Endothelial cell of umbilical vein (primary cell): Measurements from ENCODE around the gene LAX1. TPM values are rescaled to one million over a fixed set of nuclear protein-coding genes. Genes with fewer than 3 reads are reported as not detected.

Experiments used
- BruUV-seq: library from RNA; stranded (reverse); fragments of 400-500 nt; replicated peaks from 2 replicates; lab custom pipeline; 2021; lab: Mats Ljungman, UMichigan
- CTCF ChIA-PET: fragments of 300-600, 350-600 bp; sonication (Branson Sonifier 250); formaldehyde crosslinking; loops from one replicate; lab custom pipeline; 2021; ENCODE audit warnings: antibody characterized with exemption, inconsistent platforms; lab: Charles Lee
- POLR2A ChIA-PET: fragments of 300-600, 350-600 bp; sonication (Branson Sonifier 250); formaldehyde crosslinking; loops from one replicate; lab custom pipeline; 2021; ENCODE audit warnings: antibody characterized with exemption, inconsistent platforms; lab: Charles Lee
- DNase-seq: peaks from one replicate; pipeline ENCODE4 v3.0.0-alpha.2; 2011; ENCODE audit warnings: low read depth, low spot score
- FAIRE-seq: peaks from 2 replicates; lab custom pipeline; 2011; peaks lifted over from hg19 to GRCh38; lab: Jason Lieb, UNC
- H2AFZ ChIP-seq: 2 replicates; pipeline ENCODE4 v1.6.0; 2012; ENCODE audit warnings: low read depth, low read length, control low read depth, inconsistent platforms
- H3K27ac ChIP-seq: 2 replicates; pipeline ENCODE4 v1.5.1; 2011; ENCODE audit warnings: low read depth, mild to moderate bottlenecking, control low read depth, low read length, moderate library complexity; ENCODE audit not compliant: insufficient read depth
- H3K27me3 ChIP-seq, 2 experiments: 2 replicates each; pipeline versions ENCODE4 v1.6.0 to v1.6.1; 2011; ENCODE audit warnings: low read length in 2 of 2, mixed read lengths in 1 of 2; ENCODE audit not compliant: control insufficient read depth in 2 of 2, insufficient read depth in 2 of 2
- H3K36me3 ChIP-seq, 2 experiments: 2 replicates in 1 of 2; 3 replicates in 1 of 2; pipeline ENCODE4 v1.5.1; 2011; ENCODE audit warnings: low read length in 2 of 2, mild to moderate bottlenecking in 1 of 2, moderate library complexity in 1 of 2; ENCODE audit not compliant: control insufficient read depth in 2 of 2, insufficient read depth in 2 of 2; ENCODE audit errors: extremely low read depth in 1 of 2
- H3K4me1 ChIP-seq: 3 replicates; pipeline ENCODE4 v1.5.1; 2011; ENCODE audit warnings: mild to moderate bottlenecking, low read length; ENCODE audit not compliant: control insufficient read depth, insufficient read depth; ENCODE audit errors: extremely low read depth
- H3K4me2 ChIP-seq: 2 replicates; pipeline ENCODE4 v1.6.1; 2011; ENCODE audit warnings: low read length, control low read depth, mixed read lengths; ENCODE audit not compliant: insufficient read depth
- H3K4me3 ChIP-seq, 3 experiments: fragments of 200-600 bp in 1 of 3; sonication (generic), shearing (Covaris generic) in 1 of 3; replicated peaks in 1 of 3; 2 replicates each; pipeline ENCODE4 v1.5.1; 2011 to 2016; ENCODE audit warnings: control low read depth in 3 of 3, low read length in 3 of 3, mild to moderate bottlenecking in 2 of 3, inconsistent platforms in 1 of 3, low read depth in 1 of 3, moderate library complexity in 1 of 3; ENCODE audit not compliant: insufficient read depth in 1 of 3
- H3K79me2 ChIP-seq: 2 replicates; pipeline ENCODE4 v1.6.0; 2012; ENCODE audit warnings: low read length, inconsistent platforms; ENCODE audit not compliant: control insufficient read depth, insufficient read depth
- H3K9ac ChIP-seq: replicated peaks from 2 replicates; pipeline ENCODE3; 2011; ENCODE audit warnings: low read length, control low read depth; ENCODE audit not compliant: insufficient read depth; ENCODE audit errors: extremely low read depth
- H3K9me1 ChIP-seq: replicated peaks from 3 replicates; pipeline ENCODE4 v1.6.0; 2011; ENCODE audit warnings: mild to moderate bottlenecking, low read length; ENCODE audit not compliant: control insufficient read depth, insufficient read depth; ENCODE audit errors: extremely low read depth
- H3K9me3 ChIP-seq: replicated peaks from 2 replicates; pipeline ENCODE4 v1.5.1; 2012; ENCODE audit warnings: low read length, inconsistent platforms; ENCODE audit not compliant: control insufficient read depth, insufficient read depth
- H4K20me1 ChIP-seq: replicated peaks from 2 replicates; pipeline ENCODE3; 2011; ENCODE audit warnings: mild to moderate bottlenecking, low read length; ENCODE audit not compliant: control insufficient read depth, insufficient read depth; ENCODE audit errors: extremely low read depth
- CTCF ChIP-seq, 2 donors: IDR thresholded peaks; 1 replicate in 1 of 2; 2 replicates in 1 of 2; pipeline ENCODE4 v1.5.1; 2011; ENCODE audit warnings: low read length in 2 of 2, mild to moderate bottlenecking in 2 of 2, moderate library complexity in 2 of 2, control low read depth in 1 of 2, inconsistent platforms in 1 of 2, low read depth in 1 of 2; ENCODE audit not compliant: insufficient read depth in 1 of 2; ENCODE audit errors: extremely low read depth in 1 of 2
- EZH2 ChIP-seq: IDR thresholded peaks from 2 replicates; pipeline ENCODE4 v1.6.1; 2012; ENCODE audit warnings: borderline replicate concordance, low read depth, mild to moderate bottlenecking, moderate library complexity, low read length, inconsistent platforms; ENCODE audit not compliant: severe bottlenecking
- JUN ChIP-seq: IDR thresholded peaks from 2 replicates; pipeline ENCODE4 v1.6.1; 2011; ENCODE audit warnings: borderline replicate concordance, low read depth; ENCODE audit not compliant: insufficient read length, insufficient read depth
- POLR2AphosphoS5 ChIP-seq: IDR thresholded peaks from 2 replicates; pipeline ENCODE4 v1.6.1; 2012; ENCODE audit warnings: low read depth, mild to moderate bottlenecking, control low read depth, low read length, moderate library complexity; ENCODE audit not compliant: insufficient read depth
- dilution Hi-C: fragments of 300-500 bp; cut with MboI; formaldehyde crosslinking; loops from one replicate; pipeline ENCODE4 v1.15.0; 2019; ENCODE audit warnings: low sequenced_read_pairs; ENCODE audit not compliant: extremely low pct_ligation_motif_present
- intact Hi-C: fragments of 100-400 bp; cut with micrococcal nuclease; formaldehyde crosslinking; loops from one replicate; pipeline ENCODE4 v1.10.0; 2022
- polyA plus RNA-seq, 4 experiments: library from polyadenylated mRNA; depleted of rRNA in 3 of 4; stranded (reverse) in 3 of 4; unstranded in 1 of 4; fragments of >200 nt; gene quantifications; 2 replicates each; pipeline versions ENCODE4 v1.2.1 to v1.2.3, GENCODE V29; 2011 to 2012; ENCODE audit warnings: missing spikeins in 1 of 4
- total RNA-seq: library from RNA; stranded (reverse); gene quantifications from 2 replicates; pipeline ENCODE4 v1.2.3, GENCODE V29; 2021

The LAX1 gene
- total and polyA plus RNA-seq, 2 donors (not counting 3 experiments of a cell fraction or from before 2014, with no cell fraction given) = not detected

DNA sequence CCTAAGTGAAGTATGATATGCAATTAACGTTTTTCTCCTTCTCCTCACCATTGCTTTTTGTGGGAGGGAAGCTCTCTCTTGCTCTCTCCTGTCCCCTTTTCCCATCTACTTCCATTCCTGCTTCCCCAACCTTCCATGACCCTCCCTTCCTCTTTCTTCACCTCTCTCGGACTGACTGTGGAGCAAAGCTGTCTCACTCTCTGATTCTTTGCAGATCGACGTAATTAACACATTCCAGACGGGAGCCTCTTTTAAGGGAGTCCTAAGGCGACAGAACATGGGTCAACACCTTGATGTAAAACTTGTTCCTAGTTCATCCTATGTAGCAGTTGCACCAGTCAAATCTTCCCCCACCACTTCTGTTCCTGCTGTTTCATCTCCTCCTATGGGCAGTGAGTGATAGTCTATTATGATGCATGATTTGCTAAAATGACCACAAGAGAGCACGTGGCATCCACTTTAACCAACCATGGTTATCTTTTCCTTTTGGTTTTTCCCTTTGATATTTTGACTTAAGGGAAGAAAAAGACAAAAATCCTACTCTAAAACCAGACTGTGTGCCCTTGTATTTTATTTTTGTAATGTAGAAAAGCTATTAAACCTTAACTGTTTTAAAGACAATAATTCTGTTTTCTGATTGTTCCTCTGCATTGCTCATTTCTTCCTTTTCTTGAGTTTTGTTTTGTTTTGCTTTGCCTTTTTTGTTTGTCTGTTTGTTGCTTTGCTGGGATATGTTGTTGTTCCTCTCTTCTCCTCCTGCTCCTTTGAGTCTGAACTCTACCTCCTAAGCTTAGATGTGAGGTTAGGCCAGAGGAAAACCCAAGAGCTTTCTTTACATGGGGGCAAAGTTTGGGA lies 31.7 kb upstream of the LAX1 start:
- Histone ChIP-seq H2AFZ (no peak overlapping the region), H3K27ac (no peak overlapping the region), H3K4me2 (no peak overlapping the region), H3K9ac (no peak overlapping the region), H3K79me2 (no peaks in the 10 kb centered on the region), H3K36me3 (peaks cover 0 to 6% of the 10 kb centered on the region in 2 experiments), H3K9me3 (no peaks in the 10 kb centered on the region), H3K4me1 (no peaks in the 10 kb centered on the region), H3K4me3 (no peak overlapping the region), H3K9me1 (no peaks in the 10 kb centered on the region), H3K27me3 (no peaks in the 10 kb centered on the region), H4K20me1 (no peaks in the 10 kb centered on the region)
- BruUV-seq = no TSS peak
- CTCF ChIA-PET = interaction anchor here (1.0 to 1.3 kb wide), 2 partner anchors 8 to 56 kb away, joined by 3 read pairs; no protein-coding TSS in a partner anchor
- no peak for FAIRE-seq
- POLR2A ChIA-PET = no interaction called here
- no peak for TF ChIP-seq POLR2AphosphoS5
- TF ChIP-seq CTCF (IDR thresholded peaks at IDR 0.05; ENCODE audit: extremely low read depth in 1 of 2, insufficient read depth in 1 of 2, low read depth in 1 of 2, low read length in 2 of 2) = no peak
- TF ChIP-seq EZH2 = no peak
- TF ChIP-seq JUN = no peak
- dilution Hi-C loops = no loop called here
- DNase-seq = no peak
- intact Hi-C loops = no loop called here
